Type B pancreatic cell (in vitro differentiated cells): ENCODE results near the gene KLF7. TPM values are rescaled to one million over a fixed set of nuclear protein-coding genes. Genes with fewer than 3 reads are reported as not detected.

ENCODE experiments used
- DNase-seq: peaks from one replicate; pipeline ENCODE4 v3.0.0; 2021; ENCODE audit warnings: mixed read lengths; ENCODE audit not compliant: unreplicated experiment; ENCODE audit errors: extremely low spot score
- H3K27ac Mint-ChIP-seq: 2 replicates; pipeline ENCODE4 v1.8.0; 2021; ENCODE audit warnings: mild to moderate bottlenecking, mixed read lengths
- H3K27me3 Mint-ChIP-seq: 2 replicates; pipeline ENCODE4 v1.8.0; 2021; ENCODE audit warnings: mixed read lengths
- H3K36me3 Mint-ChIP-seq: 2 replicates; pipeline ENCODE4 v1.8.0; 2021; ENCODE audit warnings: mixed read lengths
- H3K4me1 Mint-ChIP-seq: one replicate; pipeline ENCODE4 v1.8.0; 2021; ENCODE audit warnings: mixed read lengths; ENCODE audit not compliant: unreplicated experiment
- H3K4me3 Mint-ChIP-seq: 2 replicates; pipeline ENCODE4 v1.8.0; 2021; ENCODE audit warnings: mild to moderate bottlenecking, mixed read lengths
- H3K9me3 Mint-ChIP-seq: 2 replicates; pipeline ENCODE4 v1.8.0; 2021; ENCODE audit warnings: mixed read lengths
- CTCF ChIP-seq: fragments of 200-600 bp; sonication (generic); conservative IDR thresholded peaks from 2 replicates; pipeline ENCODE4 v1.5.0; 2021; ENCODE audit warnings: antibody characterized with exemption, mild to moderate bottlenecking
- total RNA-seq: library from RNA; stranded (reverse); gene quantifications from 2 replicates; pipeline ENCODE4 v1.2.1, GENCODE V29; 2021; ENCODE audit warnings: low replicate concordance

The KLF7 gene
- total RNA-seq, 1 donor from 2014 or later, result 20.3 TPM

DNA sequence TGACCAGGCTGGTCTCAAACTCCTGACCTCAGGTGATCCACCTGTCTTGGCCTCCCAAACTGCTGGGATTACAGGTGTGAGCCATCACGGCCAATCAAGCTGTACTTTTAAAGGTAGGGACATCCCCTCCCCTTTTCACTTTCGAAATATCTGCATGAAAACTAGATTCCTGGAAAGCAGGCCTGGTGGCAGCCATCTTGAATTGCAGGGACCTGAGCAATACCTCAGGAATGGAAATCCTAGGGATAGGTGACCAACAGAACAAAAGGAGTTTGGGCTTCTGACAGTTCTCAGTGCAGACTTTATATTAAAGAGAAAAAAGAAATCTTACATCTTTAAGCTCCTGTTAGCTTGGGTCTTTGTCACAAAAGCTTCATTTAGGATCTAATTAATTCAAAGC lies 62.6 kb downstream of the KLF7 start:
- Mint-ChIP-seq H3K36me3 (peaks cover 30% of the 10 kb centered on the region), H3K4me3 (no peak overlapping the region), H3K27me3 (no peaks in the 10 kb centered on the region), H3K9me3 (no peaks in the 10 kb centered on the region), H3K27ac (no peak overlapping the region), H3K4me1 (peaks cover 15% of the 10 kb centered on the region)
- DNase-seq, result no peak
- TF ChIP-seq CTCF, result no peak

- Mint-ChIP-seq H3K4me3 (no peak overlapping the region), H3K27ac (no peak overlapping the region), H3K36me3 (peaks cover 19% of the 10 kb centered on the region), H3K4me1 (peaks cover 7% of the 10 kb centered on the region), H3K27me3 (no peaks in the 10 kb centered on the region), H3K9me3 (no peaks in the 10 kb centered on the region)
- TF ChIP-seq CTCF, result no peak
- DNase-seq, result no peak
Observed at GRCh38 chr2:207101984-207102383, 63.8 kb downstream of the KLF7 start.

DNA sequence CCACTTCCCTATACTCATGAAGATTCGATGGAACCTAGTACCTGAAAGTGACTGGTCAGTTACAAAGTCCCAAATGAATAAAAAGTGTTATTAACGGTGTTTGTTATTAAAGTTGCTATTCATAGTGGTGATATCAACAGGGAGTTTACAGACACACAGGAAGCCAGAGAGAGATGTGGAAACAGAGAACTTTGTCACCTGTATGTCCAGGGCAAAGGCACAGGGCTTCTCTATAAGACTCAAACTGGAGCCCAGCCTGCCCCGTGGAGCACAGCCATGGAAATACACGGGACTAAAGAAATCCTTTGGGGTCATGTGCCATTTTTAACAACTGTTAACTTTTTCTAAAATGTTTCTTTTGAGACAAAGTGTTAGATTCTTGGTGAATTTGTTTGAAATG lies 68.5 kb downstream of the KLF7 start:
- H3K27ac Mint-ChIP-seq, result no peak overlapping the region
- peaks cover 5% of the 10 kb centered on the region for H3K9me3 Mint-ChIP-seq

DNA sequence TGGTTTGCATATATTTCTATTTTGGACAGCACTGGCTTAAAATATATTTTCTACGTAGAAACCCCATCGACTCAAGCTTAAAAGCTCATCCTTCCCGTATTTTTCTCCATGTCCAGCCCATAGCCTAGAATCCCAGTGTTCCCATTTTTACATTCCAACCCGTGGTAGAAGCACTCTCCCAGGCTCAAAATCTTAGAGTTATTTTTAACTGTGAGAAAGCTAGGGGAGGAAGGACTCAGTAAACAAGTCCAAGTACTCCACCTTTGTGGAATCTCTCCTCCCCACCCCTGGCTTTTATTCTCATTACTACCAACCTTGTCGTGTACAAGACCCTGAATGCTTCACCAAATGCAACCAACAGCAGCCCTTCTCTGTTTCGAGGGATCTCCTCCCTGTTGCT lies 69.8 kb downstream of the KLF7 start:
- Mint-ChIP-seq H3K27me3 (no peaks in the 10 kb centered on the region), H3K4me3 (no peak overlapping the region), H3K4me1 (no peaks in the 10 kb centered on the region), H3K36me3 (peaks cover 10% of the 10 kb centered on the region), H3K27ac (no peak overlapping the region), H3K9me3 (peaks cover 5% of the 10 kb centered on the region)
- DNase-seq, result no peak
- TF ChIP-seq CTCF, result no peak

More for the DNA sequence above, 68.5 kb downstream of the KLF7 start:
- H3K27me3 Mint-ChIP-seq, result no peaks in the 10 kb centered on the region
- no peak for TF ChIP-seq CTCF
- H3K36me3 Mint-ChIP-seq, result peaks cover 10% of the 10 kb centered on the region
- no peak for DNase-seq
- no peaks in the 10 kb centered on the region for H3K4me1 Mint-ChIP-seq
- H3K4me3 Mint-ChIP-seq, result no peak overlapping the region

DNA sequence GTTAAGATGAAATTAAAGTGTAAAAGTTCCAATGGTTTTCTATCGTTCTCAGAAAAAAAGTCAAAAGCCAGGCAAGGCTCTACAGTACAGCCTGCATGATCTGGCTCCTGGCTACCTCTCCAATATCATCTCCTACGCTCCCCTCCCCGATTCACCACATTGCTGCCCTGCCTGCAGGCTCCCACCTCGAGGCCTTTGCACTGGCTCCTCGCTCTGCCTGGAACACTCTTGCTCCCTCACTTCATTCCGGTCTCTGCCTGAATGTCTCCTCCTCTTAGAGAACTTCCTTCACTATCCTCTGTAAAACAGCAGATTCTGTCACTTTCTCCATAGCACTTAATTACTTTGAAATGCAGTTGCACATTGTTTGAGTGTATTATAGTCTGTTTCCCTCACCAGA lies 72.5 kb downstream of the KLF7 start:
- Mint-ChIP-seq H3K36me3 (peaks cover 8% of the 10 kb centered on the region), H3K9me3 (peaks cover 5% of the 10 kb centered on the region), H3K27ac (no peak overlapping the region), H3K27me3 (no peaks in the 10 kb centered on the region), H3K4me3 (no peak overlapping the region), H3K4me1 (peaks cover 14% of the 10 kb centered on the region)
- TF ChIP-seq CTCF, result no peak
- DNase-seq, result no peak

DNA sequence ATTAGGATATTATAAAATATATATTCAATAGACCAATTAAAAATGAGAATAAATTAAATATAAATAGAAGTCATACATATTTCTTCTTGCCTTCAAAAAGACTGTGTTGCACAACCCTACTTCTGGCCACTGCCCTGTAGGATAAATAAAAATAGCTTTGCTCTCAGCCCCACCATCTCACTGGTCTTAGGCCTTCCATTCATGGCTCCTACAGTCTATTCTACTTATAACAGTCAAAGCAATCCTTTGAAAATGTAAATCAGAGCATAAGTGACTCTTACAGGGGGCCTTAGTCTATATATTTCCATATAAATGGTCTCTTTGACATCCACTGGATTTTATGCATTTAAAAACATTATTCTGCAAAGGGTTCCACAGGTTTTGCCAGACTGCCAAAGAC lies 72.9 kb downstream of the KLF7 start:
- H3K9me3 Mint-ChIP-seq, result peaks cover 5% of the 10 kb centered on the region
- DNase-seq, result no peak
- H3K4me1 Mint-ChIP-seq, result peaks cover 15% of the 10 kb centered on the region
- no peaks in the 10 kb centered on the region for H3K27me3 Mint-ChIP-seq
- no peak overlapping the region for H3K4me3 Mint-ChIP-seq
- no peak for TF ChIP-seq CTCF
- peaks cover 11% of the 10 kb centered on the region for H3K36me3 Mint-ChIP-seq
- no peak overlapping the region for H3K27ac Mint-ChIP-seq
